ENCODE data around the gene GRK5.

- TF ChIP-seq NFRKB (IDR thresholded peaks at IDR 0.05), result no peak
- no peak for TF ChIP-seq BHLHE40 (IDR thresholded peaks at IDR 0.05; ENCODE audit: borderline replicate concordance)
Observed at GRCh38 chr10:119201233-119201632, 6.1 kb upstream of the GRK5 start.

Data from HEK293T (cell line).